ENCODE results near the gene ZNF335. TPM values are rescaled to one million over a fixed set of nuclear protein-coding genes. Genes with fewer than 3 reads are reported as not detected.

The ZNF335 gene, protein sequence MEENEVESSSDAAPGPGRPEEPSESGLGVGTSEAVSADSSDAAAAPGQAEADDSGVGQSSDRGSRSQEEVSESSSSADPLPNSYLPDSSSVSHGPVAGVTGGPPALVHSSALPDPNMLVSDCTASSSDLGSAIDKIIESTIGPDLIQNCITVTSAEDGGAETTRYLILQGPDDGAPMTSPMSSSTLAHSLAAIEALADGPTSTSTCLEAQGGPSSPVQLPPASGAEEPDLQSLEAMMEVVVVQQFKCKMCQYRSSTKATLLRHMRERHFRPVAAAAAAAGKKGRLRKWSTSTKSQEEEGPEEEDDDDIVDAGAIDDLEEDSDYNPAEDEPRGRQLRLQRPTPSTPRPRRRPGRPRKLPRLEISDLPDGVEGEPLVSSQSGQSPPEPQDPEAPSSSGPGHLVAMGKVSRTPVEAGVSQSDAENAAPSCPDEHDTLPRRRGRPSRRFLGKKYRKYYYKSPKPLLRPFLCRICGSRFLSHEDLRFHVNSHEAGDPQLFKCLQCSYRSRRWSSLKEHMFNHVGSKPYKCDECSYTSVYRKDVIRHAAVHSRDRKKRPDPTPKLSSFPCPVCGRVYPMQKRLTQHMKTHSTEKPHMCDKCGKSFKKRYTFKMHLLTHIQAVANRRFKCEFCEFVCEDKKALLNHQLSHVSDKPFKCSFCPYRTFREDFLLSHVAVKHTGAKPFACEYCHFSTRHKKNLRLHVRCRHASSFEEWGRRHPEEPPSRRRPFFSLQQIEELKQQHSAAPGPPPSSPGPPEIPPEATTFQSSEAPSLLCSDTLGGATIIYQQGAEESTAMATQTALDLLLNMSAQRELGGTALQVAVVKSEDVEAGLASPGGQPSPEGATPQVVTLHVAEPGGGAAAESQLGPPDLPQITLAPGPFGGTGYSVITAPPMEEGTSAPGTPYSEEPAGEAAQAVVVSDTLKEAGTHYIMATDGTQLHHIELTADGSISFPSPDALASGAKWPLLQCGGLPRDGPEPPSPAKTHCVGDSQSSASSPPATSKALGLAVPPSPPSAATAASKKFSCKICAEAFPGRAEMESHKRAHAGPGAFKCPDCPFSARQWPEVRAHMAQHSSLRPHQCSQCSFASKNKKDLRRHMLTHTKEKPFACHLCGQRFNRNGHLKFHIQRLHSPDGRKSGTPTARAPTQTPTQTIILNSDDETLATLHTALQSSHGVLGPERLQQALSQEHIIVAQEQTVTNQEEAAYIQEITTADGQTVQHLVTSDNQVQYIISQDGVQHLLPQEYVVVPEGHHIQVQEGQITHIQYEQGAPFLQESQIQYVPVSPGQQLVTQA (N-terminal part only)
- 13.5 TPM for polyA plus RNA-seq (2012; ENCODE audit: low read depth, missing spikeins)

DNA sequence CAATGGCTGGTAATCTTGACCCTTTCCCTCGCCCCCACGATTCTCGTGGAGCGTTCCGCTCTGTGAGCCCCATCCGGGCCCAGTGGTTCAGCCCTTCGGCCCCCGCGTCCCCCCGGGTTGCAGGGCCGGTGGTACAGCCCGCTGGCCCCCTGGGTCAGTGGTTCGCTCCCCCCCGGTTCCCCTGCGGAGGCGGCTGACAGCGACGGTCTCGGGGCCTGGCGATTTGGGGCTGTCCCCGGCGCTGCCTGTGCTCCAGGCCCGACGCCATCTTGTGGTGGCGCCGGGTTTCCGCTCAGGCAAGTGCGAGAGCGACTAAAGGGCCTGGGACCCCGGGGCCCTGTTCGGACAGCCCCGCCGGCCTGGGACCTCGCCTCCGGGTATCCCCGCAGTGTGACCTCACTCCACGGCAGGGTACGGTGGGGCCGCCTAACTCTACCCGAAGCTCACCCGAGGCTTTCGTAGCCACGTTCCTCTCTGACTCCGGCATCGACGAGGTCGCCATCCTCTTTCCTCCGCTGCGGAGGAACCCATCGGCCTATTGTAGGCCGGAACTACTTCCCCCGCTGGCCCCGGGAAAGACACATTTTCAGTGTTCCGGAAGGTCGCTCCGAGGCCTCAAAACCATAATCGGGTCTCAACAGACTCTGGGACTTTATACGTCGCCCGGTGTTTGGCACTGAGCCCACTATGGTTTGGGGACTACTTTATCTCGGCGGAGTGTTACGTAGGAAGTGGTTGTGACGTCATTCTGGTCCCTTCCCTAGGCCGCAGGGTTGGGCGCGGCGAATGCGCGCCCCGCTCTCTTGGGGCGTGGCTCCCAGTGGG is at the start of gene ZNF335:
TSS of gene ZNF335 (minus strand) at position 529 of the 825 bp plus-strand sequence. CDS start 793 bp downstream, outside the sequence.
- TF ChIP-seq POLR2AphosphoS5 (IDR thresholded peaks at IDR 0.05; ENCODE audit: low read depth, low read length) = peak; percentile 72
- no peak for TF ChIP-seq SPI1 (IDR thresholded peaks at IDR 0.05; ENCODE audit: low read depth, low read length)
- TF ChIP-seq PAX5 (IDR thresholded peaks at IDR 0.05; ENCODE audit: insufficient read depth, low read length, severe bottlenecking) = peak; percentile 38
- peak; percentile 81 for TF ChIP-seq POLR2A (IDR thresholded peaks at IDR 0.05; ENCODE audit: low read depth, low read length)
- peak; percentile 94 for TF ChIP-seq TAF1 (IDR thresholded peaks at IDR 0.05; ENCODE audit: low read depth, low read length)
- no peak; the same call in 1 of the 2 replicates for TF ChIP-seq POU2F2 (IDR thresholded peaks at IDR 0.05; ENCODE audit: low read depth, low read length)
- peak; percentile 94 for FAIRE-seq
- DNase-seq (ENCODE audit: insufficient read length, low spot score) = peak; percentile 97

DNA sequence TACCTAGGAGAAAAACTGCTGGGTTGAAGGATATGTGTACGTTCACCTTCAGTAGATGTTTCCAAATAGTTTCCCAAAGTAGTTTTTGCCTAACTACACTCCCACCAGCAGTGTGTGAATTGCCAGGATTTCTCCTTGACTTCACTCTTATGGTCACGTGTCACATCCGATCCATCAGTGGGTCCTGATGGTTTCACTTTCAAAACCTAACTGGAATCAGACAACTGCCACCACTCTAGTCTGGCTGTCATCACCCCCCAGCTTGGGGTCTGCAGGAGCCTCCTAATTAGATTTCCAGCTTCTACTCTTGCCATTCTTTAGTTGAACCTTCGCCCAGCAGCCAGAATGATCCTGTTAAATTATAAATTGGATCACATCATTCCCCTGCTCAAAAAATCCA is 48.6 kb upstream of the ZNF335 start:
- TF ChIP-seq POU2F2 (IDR thresholded peaks at IDR 0.05; ENCODE audit: low read depth, low read length) = no peak
- TF ChIP-seq TAF1 (IDR thresholded peaks at IDR 0.05; ENCODE audit: low read depth, low read length) = no peak
- TF ChIP-seq POLR2AphosphoS5 (IDR thresholded peaks at IDR 0.05; ENCODE audit: low read depth, low read length) = no peak
- no peak for TF ChIP-seq SPI1 (IDR thresholded peaks at IDR 0.05; ENCODE audit: low read depth, low read length)
- no peak for TF ChIP-seq POLR2A (IDR thresholded peaks at IDR 0.05; ENCODE audit: low read depth, low read length)
- no peak for TF ChIP-seq PAX5 (IDR thresholded peaks at IDR 0.05; ENCODE audit: insufficient read depth, low read length, severe bottlenecking)
- FAIRE-seq (no peak), DNase-seq (ENCODE audit: insufficient read length, low spot score) (no peak)

DNA sequence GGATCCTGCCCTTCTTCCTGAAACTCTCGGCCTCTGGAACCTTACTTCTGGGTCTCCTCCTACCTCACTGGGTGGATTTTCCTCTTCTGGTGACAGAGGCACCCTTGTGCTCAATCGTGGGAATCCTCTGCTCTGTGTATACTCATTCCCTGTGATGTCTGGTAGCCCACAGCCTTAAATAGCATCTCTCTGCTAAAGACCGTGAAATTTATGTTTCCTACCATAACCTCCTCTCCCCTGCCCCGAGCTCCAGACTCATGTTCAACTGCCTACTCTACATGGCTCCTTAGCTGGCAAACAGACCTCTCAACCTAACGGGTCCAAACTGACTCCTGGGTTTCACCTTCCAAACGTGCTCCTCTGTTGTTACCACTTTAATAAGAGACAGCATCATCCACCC is 46.6 kb upstream of the ZNF335 start:
- DNase-seq (ENCODE audit: insufficient read length, low spot score) (no peak), FAIRE-seq (no peak)
- no peak for TF ChIP-seq POLR2A (IDR thresholded peaks at IDR 0.05; ENCODE audit: low read depth, low read length)
- TF ChIP-seq SPI1 (IDR thresholded peaks at IDR 0.05; ENCODE audit: low read depth, low read length) = no peak
- TF ChIP-seq PAX5 (IDR thresholded peaks at IDR 0.05; ENCODE audit: insufficient read depth, low read length, severe bottlenecking) = no peak
- no peak for TF ChIP-seq TAF1 (IDR thresholded peaks at IDR 0.05; ENCODE audit: low read depth, low read length)
- TF ChIP-seq POU2F2 (IDR thresholded peaks at IDR 0.05; ENCODE audit: low read depth, low read length) = no peak
- TF ChIP-seq POLR2AphosphoS5 (IDR thresholded peaks at IDR 0.05; ENCODE audit: low read depth, low read length) = no peak

DNA sequence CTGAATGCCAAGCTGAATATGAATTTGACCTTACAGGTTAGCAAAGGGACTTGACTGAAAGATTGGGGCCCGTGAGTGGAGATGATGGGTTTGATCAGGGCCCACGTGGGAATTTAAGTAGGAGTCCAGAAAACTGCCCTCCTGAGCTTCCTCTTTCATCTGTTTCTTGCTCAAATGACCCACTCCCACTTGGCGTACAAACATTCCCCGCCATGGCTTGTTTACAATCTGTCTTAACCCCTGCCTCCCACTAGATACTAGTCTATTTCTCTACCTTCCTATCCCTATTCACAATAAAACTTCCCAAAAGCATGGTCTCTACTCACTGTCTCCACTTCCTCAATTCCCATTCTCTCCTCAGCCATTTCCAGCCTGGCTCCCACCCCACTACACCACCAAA is 46.1 kb upstream of the ZNF335 start:
- DNase-seq (ENCODE audit: insufficient read length, low spot score) (no peak), FAIRE-seq (no peak)
- no peak for TF ChIP-seq POU2F2 (IDR thresholded peaks at IDR 0.05; ENCODE audit: low read depth, low read length)
- TF ChIP-seq SPI1 (IDR thresholded peaks at IDR 0.05; ENCODE audit: low read depth, low read length) = 0 out of 2 replicates have a peak, but pooled peaks have one; percentile 16

DNA sequence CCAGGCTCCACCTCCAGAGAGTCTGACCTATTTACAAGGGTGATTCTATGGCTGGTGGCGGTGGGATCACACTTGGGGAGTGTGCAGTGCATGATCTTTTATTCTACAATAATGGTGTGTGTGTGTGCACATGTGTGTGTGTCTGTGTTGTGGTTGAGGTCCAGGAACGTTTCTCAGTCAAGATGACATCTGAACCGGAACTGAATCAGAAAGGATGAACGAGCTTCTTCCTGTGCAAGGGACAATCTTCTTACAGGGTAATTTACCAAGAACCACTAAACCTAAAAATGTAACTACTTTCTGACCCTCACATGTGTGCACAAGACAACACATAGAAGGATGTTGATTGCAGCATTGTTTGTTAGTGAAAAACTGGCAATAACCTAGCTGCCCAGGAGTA is 45.3 kb upstream of the ZNF335 start:
- no peak for TF ChIP-seq TAF1 (IDR thresholded peaks at IDR 0.05; ENCODE audit: low read depth, low read length)
- no peak for TF ChIP-seq POU2F2 (IDR thresholded peaks at IDR 0.05; ENCODE audit: low read depth, low read length)
- FAIRE-seq = no peak

DNA sequence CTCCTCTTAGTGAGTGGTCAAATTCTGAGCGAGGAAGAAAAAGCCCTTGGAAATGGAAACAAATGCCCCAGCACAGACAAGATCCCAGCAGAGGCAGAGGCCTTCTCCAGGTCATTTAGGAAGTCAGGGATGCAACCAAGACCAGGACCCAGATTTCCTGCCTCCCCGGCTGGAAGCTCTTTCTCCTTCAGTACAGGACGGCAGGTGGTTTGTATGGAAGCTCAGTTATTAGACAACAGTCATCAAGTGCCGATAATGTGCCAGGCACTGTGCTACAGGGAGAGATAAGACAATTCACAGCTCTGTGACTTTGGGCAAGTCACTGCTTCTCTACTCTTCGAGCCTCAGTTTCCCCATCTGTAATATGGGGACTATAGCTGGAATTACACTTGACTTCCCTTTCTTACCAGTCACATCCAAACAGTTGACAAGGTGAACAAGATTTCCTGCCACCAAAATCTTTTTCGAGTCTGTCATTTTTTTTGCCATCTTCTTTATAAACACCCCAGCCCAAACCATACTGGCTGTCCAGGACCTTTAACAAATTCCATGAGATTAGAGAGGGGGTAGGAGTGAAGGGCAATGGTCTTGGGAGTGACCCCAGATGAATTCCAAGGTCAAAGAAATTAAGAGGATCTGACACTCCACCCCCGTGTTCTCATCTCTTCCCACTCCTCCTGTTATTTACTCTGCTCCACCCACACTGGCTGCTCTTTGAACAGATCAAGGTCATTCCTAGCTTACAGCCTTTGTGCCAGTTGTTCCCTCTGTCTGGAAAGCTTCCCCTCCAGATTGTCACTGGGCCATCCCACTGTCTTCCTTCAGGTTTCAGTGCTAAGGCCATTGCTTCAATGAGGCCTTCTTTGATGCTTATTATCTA is 42.8 kb upstream of the ZNF335 start:
- DNase-seq (ENCODE audit: insufficient read length, low spot score) (no peak), FAIRE-seq (no peak)
- TF ChIP-seq POLR2AphosphoS5 (IDR thresholded peaks at IDR 0.05; ENCODE audit: low read depth, low read length) (no peak), PAX5 (IDR thresholded peaks at IDR 0.05; ENCODE audit: insufficient read depth, low read length, severe bottlenecking) (no peak), TAF1 (IDR thresholded peaks at IDR 0.05; ENCODE audit: low read depth, low read length) (no peak), POLR2A (IDR thresholded peaks at IDR 0.05; ENCODE audit: low read depth, low read length) (no peak), POU2F2 (IDR thresholded peaks at IDR 0.05; ENCODE audit: low read depth, low read length) (no peak), SPI1 (IDR thresholded peaks at IDR 0.05; ENCODE audit: low read depth, low read length) (no peak)

More for the DNA sequence above, 45.3 kb upstream of the ZNF335 start:
- no peak for DNase-seq (ENCODE audit: insufficient read length, low spot score)

DNA sequence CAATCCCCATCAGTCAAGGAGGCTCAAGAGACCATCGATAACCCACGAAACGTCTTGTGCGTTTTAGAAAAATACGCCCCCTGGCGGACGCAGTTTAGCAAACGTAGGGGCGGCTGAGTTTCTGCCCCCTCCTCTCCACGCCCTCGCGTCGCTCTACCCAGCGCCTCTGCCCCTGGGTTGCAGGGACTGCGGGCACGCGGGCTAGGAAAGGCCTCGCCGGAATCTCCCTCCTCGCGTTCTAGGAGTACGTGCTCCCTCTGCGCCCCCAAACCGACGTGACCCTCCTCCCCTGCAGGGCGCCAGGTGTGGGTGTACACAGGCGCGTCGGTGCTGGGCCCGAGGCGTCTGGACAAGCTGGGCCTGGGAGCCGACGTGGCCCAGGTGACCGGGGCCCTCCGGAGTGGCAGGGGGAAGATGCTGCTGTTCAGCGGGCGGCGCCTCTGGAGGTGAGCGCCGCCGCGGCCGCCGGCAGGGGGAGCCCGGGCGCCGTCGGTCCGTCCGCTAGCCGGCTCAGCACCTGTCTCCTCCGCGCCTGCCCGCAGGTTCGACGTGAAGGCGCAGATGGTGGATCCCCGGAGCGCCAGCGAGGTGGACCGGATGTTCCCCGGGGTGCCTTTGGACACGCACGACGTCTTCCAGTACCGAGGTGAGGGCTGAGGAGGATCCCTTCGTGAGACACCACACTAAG is 42.0 kb upstream of the ZNF335 start:
- no peak for TF ChIP-seq POLR2AphosphoS5 (IDR thresholded peaks at IDR 0.05; ENCODE audit: low read depth, low read length)
- TF ChIP-seq SPI1 (IDR thresholded peaks at IDR 0.05; ENCODE audit: low read depth, low read length) = no peak
- no peak for TF ChIP-seq PAX5 (IDR thresholded peaks at IDR 0.05; ENCODE audit: insufficient read depth, low read length, severe bottlenecking)
- TF ChIP-seq POU2F2 (IDR thresholded peaks at IDR 0.05; ENCODE audit: low read depth, low read length) = no peak
- FAIRE-seq (peak; percentile 83), DNase-seq (ENCODE audit: insufficient read length, low spot score) (peak; percentile 88)
